Measurements from ENCODE around the gene ST14. TPM values are rescaled to one million over a fixed set of nuclear protein-coding genes. Genes with fewer than 3 reads are reported as not detected.

ST14 gene
- total RNA-seq, 4 donors from 2014 or later, result 0.88 to 15.6 (median 2.8) TPM

DNA sequence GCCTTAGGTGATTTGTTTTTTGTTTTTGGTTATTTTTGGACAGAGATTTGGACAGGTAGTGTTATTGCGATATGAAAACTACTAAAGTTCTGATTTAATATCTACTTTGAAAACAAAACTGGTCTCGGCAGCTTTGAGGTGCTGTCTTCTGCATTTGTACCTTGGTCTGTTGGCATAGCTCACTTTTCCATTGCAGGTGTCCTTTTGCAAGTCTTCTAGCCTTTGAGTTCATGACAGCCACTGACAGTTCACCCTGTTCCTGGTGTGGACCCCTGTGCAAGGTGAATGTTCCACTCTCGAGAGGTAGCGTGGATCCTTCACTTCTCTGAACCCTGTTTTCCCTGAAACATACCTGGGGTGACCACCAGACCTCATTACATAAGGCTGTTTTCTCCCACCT lies 44.9 kb upstream of the ST14 start:
- Histone ChIP-seq H3K4me3 (no peak overlapping the region), H3K27me3 (no peaks in the 10 kb centered on the region), H3K27ac (no peak overlapping the region), H3K36me3 (no peaks in the 10 kb centered on the region), H3K9me3 (no peaks in the 10 kb centered on the region), H3K4me1 (no peaks in the 10 kb centered on the region)
- intact Hi-C loops (cut with DNase I; ENCODE audit: low total_unique reads), result no loop called here
- no peak for DNase-seq
- TF ChIP-seq POLR2A (IDR thresholded peaks at IDR 0.05), result no peak
- TF ChIP-seq, protein P1, sequence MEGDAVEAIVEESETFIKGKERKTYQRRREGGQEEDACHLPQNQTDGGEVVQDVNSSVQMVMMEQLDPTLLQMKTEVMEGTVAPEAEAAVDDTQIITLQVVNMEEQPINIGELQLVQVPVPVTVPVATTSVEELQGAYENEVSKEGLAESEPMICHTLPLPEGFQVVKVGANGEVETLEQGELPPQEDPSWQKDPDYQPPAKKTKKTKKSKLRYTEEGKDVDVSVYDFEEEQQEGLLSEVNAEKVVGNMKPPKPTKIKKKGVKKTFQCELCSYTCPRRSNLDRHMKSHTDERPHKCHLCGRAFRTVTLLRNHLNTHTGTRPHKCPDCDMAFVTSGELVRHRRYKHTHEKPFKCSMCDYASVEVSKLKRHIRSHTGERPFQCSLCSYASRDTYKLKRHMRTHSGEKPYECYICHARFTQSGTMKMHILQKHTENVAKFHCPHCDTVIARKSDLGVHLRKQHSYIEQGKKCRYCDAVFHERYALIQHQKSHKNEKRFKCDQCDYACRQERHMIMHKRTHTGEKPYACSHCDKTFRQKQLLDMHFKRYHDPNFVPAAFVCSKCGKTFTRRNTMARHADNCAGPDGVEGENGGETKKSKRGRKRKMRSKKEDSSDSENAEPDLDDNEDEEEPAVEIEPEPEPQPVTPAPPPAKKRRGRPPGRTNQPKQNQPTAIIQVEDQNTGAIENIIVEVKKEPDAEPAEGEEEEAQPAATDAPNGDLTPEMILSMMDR (IDR thresholded peaks at IDR 0.05), result no peak

DNA sequence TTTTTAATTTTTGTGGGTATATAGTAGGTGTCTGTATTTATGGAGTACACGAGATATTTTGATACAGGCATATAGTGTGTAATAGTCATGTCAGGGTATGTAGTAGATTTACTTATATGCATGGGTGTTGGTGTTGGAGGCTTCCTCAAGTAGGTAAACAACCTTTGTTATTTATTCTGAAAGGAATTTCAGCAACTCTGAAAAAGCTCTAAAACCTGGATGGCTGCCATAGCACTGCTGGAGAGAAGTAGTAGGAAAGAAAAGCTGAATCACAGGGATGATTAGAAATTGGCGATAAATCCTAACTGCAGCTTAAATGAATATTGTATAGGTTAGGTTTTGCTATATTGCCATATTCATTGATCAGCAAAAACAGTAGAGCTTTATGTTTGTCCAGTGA lies 44.4 kb upstream of the ST14 start:
- Histone ChIP-seq H3K4me1 (no peaks in the 10 kb centered on the region), H3K27me3 (no peaks in the 10 kb centered on the region), H3K9me3 (no peaks in the 10 kb centered on the region), H3K4me3 (no peak overlapping the region), H3K27ac (no peak overlapping the region), H3K36me3 (no peaks in the 10 kb centered on the region)
- TF ChIP-seq, protein P1 (IDR thresholded peaks at IDR 0.05), result no peak
- no peak for TF ChIP-seq POLR2A (IDR thresholded peaks at IDR 0.05)
- intact Hi-C loops (cut with DNase I; ENCODE audit: low total_unique reads), result no loop called here
- no peak for DNase-seq

DNA sequence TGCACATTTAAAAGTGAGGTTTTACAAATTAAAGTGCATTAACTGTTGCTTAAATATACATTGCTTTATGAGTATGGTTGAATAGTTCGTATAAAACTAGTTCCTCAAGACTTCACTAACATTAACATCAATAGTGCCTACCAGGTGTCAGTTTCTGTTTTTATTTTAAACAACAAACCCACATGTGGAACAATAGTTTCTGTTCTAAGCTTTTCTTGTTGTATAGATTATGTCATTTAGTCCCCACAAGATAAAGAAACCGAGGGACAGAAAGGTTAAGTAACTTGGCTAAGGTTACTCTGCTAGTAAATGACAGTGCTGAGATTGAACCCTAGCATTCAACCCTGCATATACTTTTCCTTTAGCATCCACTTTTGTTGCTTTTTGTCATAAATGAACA lies 41.4 kb upstream of the ST14 start:
- no peaks in the 10 kb centered on the region for H3K27me3 ChIP-seq
- no peak overlapping the region for H3K4me3 ChIP-seq
- no peak overlapping the region for H3K27ac ChIP-seq
- H3K9me3 ChIP-seq, result no peaks in the 10 kb centered on the region
- H3K4me1 ChIP-seq, result no peaks in the 10 kb centered on the region
- no peak for TF ChIP-seq POLR2A (IDR thresholded peaks at IDR 0.05)
- TF ChIP-seq, protein P1 (IDR thresholded peaks at IDR 0.05), result no peak
- intact Hi-C loops (cut with DNase I; ENCODE audit: low total_unique reads), result no loop called here
- H3K36me3 ChIP-seq, result no peaks in the 10 kb centered on the region
- no peak for DNase-seq

DNA sequence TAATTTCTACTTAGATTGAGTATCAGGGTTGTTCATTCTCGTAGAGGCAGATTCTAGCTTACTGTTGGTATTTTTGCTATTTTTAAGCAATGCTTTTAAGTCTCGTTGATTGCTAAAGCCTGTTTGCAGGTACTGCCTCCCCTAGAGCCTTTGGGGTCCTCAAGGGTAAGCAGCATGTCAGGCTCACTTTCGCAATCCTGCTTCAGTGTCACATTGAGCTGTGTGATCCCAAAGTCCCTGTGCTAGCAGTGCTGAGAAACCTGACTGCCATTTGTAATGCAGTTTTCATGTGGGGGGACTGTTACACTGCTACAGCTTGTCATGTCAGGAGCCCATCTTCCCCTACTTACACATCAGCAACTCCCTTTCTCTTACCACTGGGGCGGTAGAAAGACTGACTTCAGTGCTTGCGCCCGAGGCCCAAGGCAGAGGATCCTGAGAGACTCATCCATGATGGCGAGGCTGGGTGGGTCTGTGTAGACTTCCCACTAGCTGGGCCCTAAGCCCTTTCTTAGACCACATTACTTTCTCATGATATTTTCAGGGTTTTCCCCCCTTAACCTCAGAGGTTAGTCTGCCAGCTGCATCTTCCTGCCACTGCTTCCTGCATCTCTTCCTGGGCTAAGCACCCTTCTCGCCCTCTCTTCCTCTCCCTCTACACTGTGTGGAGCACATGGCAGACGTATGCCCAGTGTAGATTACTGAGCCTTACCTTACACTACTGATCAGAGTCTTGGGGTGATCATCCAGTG lies 40.8 kb upstream of the ST14 start:
- Histone ChIP-seq H3K27ac (no peak overlapping the region), H3K36me3 (no peaks in the 10 kb centered on the region), H3K4me1 (peaks cover 0 to 3% of the 10 kb centered on the region in 2 donors), H3K27me3 (no peaks in the 10 kb centered on the region), H3K9me3 (no peaks in the 10 kb centered on the region), H3K4me3 (no peak overlapping the region)
- TF ChIP-seq, protein P1 (IDR thresholded peaks at IDR 0.05), result no peak
- TF ChIP-seq POLR2A (IDR thresholded peaks at IDR 0.05), result no peak
- no peak for DNase-seq
- intact Hi-C loops (cut with DNase I; ENCODE audit: low total_unique reads), result no loop called here

DNA sequence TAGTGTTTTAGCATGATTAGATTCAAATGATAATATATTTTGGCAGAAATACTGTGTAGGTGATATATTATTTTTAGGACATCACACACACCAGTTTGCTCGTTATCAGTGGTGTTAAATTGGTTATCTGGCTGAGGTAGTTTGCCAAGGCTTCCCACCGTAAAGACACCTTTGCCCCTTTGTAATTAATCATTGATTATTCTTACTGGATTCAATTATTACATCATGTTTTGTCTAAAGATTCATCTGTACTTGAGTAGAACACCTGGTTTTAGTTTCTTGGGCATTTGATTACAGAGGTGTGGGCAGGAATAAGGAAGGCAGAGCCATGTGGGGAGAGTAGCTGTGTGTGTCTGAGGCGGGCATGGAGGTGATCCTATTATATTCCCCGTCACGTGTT lies 39.5 kb upstream of the ST14 start:
- intact Hi-C loops (cut with DNase I; ENCODE audit: low total_unique reads), result no loop called here
- Histone ChIP-seq H3K4me1 (peaks cover 0 to 5% of the 10 kb centered on the region in 2 donors), H3K27ac (no peak overlapping the region), H3K27me3 (no peaks in the 10 kb centered on the region), H3K9me3 (no peaks in the 10 kb centered on the region), H3K36me3 (no peaks in the 10 kb centered on the region), H3K4me3 (no peak overlapping the region)
- TF ChIP-seq, protein P1 (IDR thresholded peaks at IDR 0.05), result no peak
- no peak for TF ChIP-seq POLR2A (IDR thresholded peaks at IDR 0.05)
- DNase-seq, result no peak
